RPMI7951 (cell line): ENCODE results near the gene PARD6G. TPM values are rescaled to one million over a fixed set of nuclear protein-coding genes. Genes with fewer than 3 reads are reported as not detected.
"Not testable (repeated sequence)": the region's sequence is repeated elsewhere in the genome, so short reads cannot be mapped to it uniquely, and the experiment has no call there.

ENCODE experiments used
- DNase-seq: peaks from one replicate; pipeline ENCODE4 v3.0.0-alpha.2; 2012; ENCODE audit warnings: low read depth
- total RNA-seq: library from RNA; depleted of rRNA; stranded (reverse); fragments of >200 nt; shearing (Covaris generic); gene quantifications from 2 replicates; pipeline ENCODE4 v1.2.3, GENCODE V29; 2014

The PARD6G gene
- total RNA-seq, 1 experiment from 2014 or later: 0.24 TPM

- DNase-seq: no peak
These were observed 5.2 kb downstream of the PARD6G start for GRCh38 chr18:80241919-80242777.

GRCh38 chr18:80239830-80240229, 7.5 kb downstream of the PARD6G start:
- no peak for DNase-seq

GRCh38 chr18:80238651-80239260, 8.6 kb downstream of the PARD6G start:
- no peak for DNase-seq

- not testable (repeated sequence) for DNase-seq
These were observed 9.8 kb downstream of the PARD6G start for GRCh38 chr18:80237519-80237918.

- no peak for DNase-seq
These were observed 12.9 kb downstream of the PARD6G start for GRCh38 chr18:80234398-80234797.

- no peak for DNase-seq
These were observed 13.4 kb downstream of the PARD6G start for GRCh38 chr18:80233899-80234298.

GRCh38 chr18:80233201-80233835, 14.0 kb downstream of the PARD6G start:
- DNase-seq: no peak

GRCh38 chr18:80232710-80233109, 14.6 kb downstream of the PARD6G start:
- no peak for DNase-seq

- no peak for DNase-seq
These were observed 15.3 kb downstream of the PARD6G start for GRCh38 chr18:80232030-80232429.

GRCh38 chr18:80231616-80232015, 15.7 kb downstream of the PARD6G start:
- no peak for DNase-seq

- no peak for DNase-seq
These were observed 16.2 kb downstream of the PARD6G start for GRCh38 chr18:80231151-80231550.

- no peak for DNase-seq
These were observed 17.3 kb downstream of the PARD6G start for GRCh38 chr18:80229766-80230745.

- DNase-seq: no peak
These were observed 18.0 kb downstream of the PARD6G start for GRCh38 chr18:80229363-80229762.

GRCh38 chr18:80228051-80228848, 19.1 kb downstream of the PARD6G start:
- DNase-seq: no peak

GRCh38 chr18:80227472-80227871, 19.8 kb downstream of the PARD6G start:
- DNase-seq: no peak

- DNase-seq: no peak
These were observed 21.6 kb downstream of the PARD6G start for GRCh38 chr18:80225685-80226084.

- no peak for DNase-seq
These were observed 23.6 kb downstream of the PARD6G start for GRCh38 chr18:80223581-80224148.

GRCh38 chr18:80219488-80219887, 27.8 kb downstream of the PARD6G start:
- DNase-seq: not testable (repeated sequence)

GRCh38 chr18:80218341-80219227, 28.7 kb downstream of the PARD6G start:
- DNase-seq: no peak
